ENCODE measurements around the gene SLC35F2.

The SLC35F2 gene

GRCh38 chr11:107785401-107785800 is 73.2 kb downstream of the SLC35F2 start:
- DNase-seq: no peak

GRCh38 chr11:107783121-107783520 is 75.5 kb downstream of the SLC35F2 start:
- DNase-seq: no peak

GRCh38 chr11:107780775-107781174 is 77.8 kb downstream of the SLC35F2 start:
- no peak for DNase-seq

- no peak for DNase-seq
These were observed 78.5 kb downstream of the SLC35F2 start for GRCh38 chr11:107780136-107780535.

- DNase-seq: no peak
These were observed 79.6 kb downstream of the SLC35F2 start for GRCh38 chr11:107778839-107779517.

- no peak for DNase-seq
These were observed 81.5 kb downstream of the SLC35F2 start for GRCh38 chr11:107777110-107777509.

- DNase-seq: no peak
These were observed 82.5 kb downstream of the SLC35F2 start for GRCh38 chr11:107776062-107776461.

- DNase-seq: no peak
These were observed 88.0 kb downstream of the SLC35F2 start for GRCh38 chr11:107770551-107770951.

- DNase-seq: no peak
These were observed 89.4 kb downstream of the SLC35F2 start for GRCh38 chr11:107769189-107769588.

GRCh38 chr11:107758719-107759355 is 99.8 kb downstream of the SLC35F2 start:
- peak; percentile 30 for DNase-seq

- DNase-seq: no peak
These were observed 100.9 kb downstream of the SLC35F2 start for GRCh38 chr11:107757661-107758060.

GRCh38 chr11:107756553-107756952 is 102.0 kb downstream of the SLC35F2 start:
- no peak for DNase-seq

- no peak for DNase-seq
These were observed 105.4 kb downstream of the SLC35F2 start for GRCh38 chr11:107752949-107753822.

GRCh38 chr11:107752508-107752907 is 106.1 kb downstream of the SLC35F2 start:
- DNase-seq: no peak

- DNase-seq: no peak
These were observed 107.5 kb downstream of the SLC35F2 start for GRCh38 chr11:107751082-107751481.

GRCh38 chr11:107750313-107750712 is 108.3 kb downstream of the SLC35F2 start:
- DNase-seq: no peak

GRCh38 chr11:107747622-107748021 is 111.0 kb downstream of the SLC35F2 start:
- DNase-seq: no peak

GRCh38 chr11:107744736-107745135 is 113.9 kb downstream of the SLC35F2 start:
- no peak for DNase-seq

- no peak for DNase-seq
These were observed 115.4 kb downstream of the SLC35F2 start for GRCh38 chr11:107743191-107743590.

GRCh38 chr11:107741044-107741823 is 117.4 kb downstream of the SLC35F2 start:
- DNase-seq: no peak

Measured in NCI-H446 treated with DMSO at 0.1 percent for 48 hours (cell line).